Activated CD4-positive, alpha-beta T cell treated with anti-CD3 and anti-CD28 coated beads, Interleukin-2, amount 10 ng/mL, durations not matched to agents 24 days and 14 days (primary cell): ENCODE results near the gene ABCC9. TPM values are rescaled to one million over a fixed set of nuclear protein-coding genes. Genes with fewer than 3 reads are reported as not detected.
"Not testable (repeated sequence)": the region's sequence is repeated elsewhere in the genome, so short reads cannot be mapped to it uniquely, and the experiment has no call there.

ENCODE experiments used
- DNase-seq: peaks from one replicate; pipeline ENCODE4 v3.0.0; 2022
- H3K27ac Mint-ChIP-seq: one replicate; pipeline ENCODE4 v1.8.0; 2022; ENCODE audit warnings: mild to moderate bottlenecking, mixed read lengths
- H3K27me3 Mint-ChIP-seq: one replicate; pipeline ENCODE4 v1.8.0; 2022; ENCODE audit warnings: mixed read lengths
- H3K36me3 Mint-ChIP-seq: one replicate; pipeline ENCODE4 v1.8.0; 2022; ENCODE audit warnings: low read depth, mild to moderate bottlenecking, mixed read lengths
- H3K4me1 Mint-ChIP-seq: one replicate; pipeline ENCODE4 v1.8.0; 2021; ENCODE audit warnings: mixed read lengths
- H3K4me3 Mint-ChIP-seq: one replicate; pipeline ENCODE4 v1.8.0; 2022; ENCODE audit warnings: mild to moderate bottlenecking, moderate library complexity, mixed read lengths
- H3K9me3 Mint-ChIP-seq: one replicate; pipeline ENCODE4 v1.8.0; 2021; ENCODE audit warnings: mixed read lengths
- intact Hi-C: fragments of 100-400 bp; cut with micrococcal nuclease; formaldehyde crosslinking; loops from one replicate; pipeline ENCODE4 v1.15.1; 2023
- total RNA-seq: library from RNA; stranded (reverse); gene quantifications from 2 replicates; pipeline ENCODE4 v1.2.3, GENCODE V29; 2022

The ABCC9 gene
- total RNA-seq, 1 donor from 2014 or later = not detected

GRCh38 chr12:21813125-21813524 lies 128.1 kb downstream of the ABCC9 start:
- Mint-ChIP-seq H3K36me3 (no peaks in the 10 kb centered on the region), H3K4me1 (no peaks in the 10 kb centered on the region)

GRCh38 chr12:21812340-21812739 lies 128.9 kb downstream of the ABCC9 start:
- not testable (repeated sequence) for H3K4me1 Mint-ChIP-seq, H3K36me3 Mint-ChIP-seq, H3K27ac Mint-ChIP-seq

More at GRCh38 chr12:21813125-21813524, 128.1 kb downstream of the ABCC9 start:
- intact Hi-C loops = no loop called here
- Mint-ChIP-seq H3K9me3 (no peaks in the 10 kb centered on the region), H3K4me3 (no peak overlapping the region), H3K27ac (no peak overlapping the region), H3K27me3 (no peaks in the 10 kb centered on the region)
- no peak for DNase-seq

GRCh38 chr12:21809100-21809499 lies 132.1 kb downstream of the ABCC9 start:
- no peak overlapping the region for H3K27ac Mint-ChIP-seq
- H3K4me1 Mint-ChIP-seq = no peaks in the 10 kb centered on the region
- H3K36me3 Mint-ChIP-seq = no peaks in the 10 kb centered on the region
- no peak overlapping the region for H3K4me3 Mint-ChIP-seq
- no peak for DNase-seq
- no peaks in the 10 kb centered on the region for H3K27me3 Mint-ChIP-seq
- no peaks in the 10 kb centered on the region for H3K9me3 Mint-ChIP-seq
- intact Hi-C loops = no loop called here

More at GRCh38 chr12:21812340-21812739, 128.9 kb downstream of the ABCC9 start:
- H3K9me3 Mint-ChIP-seq, H3K27me3 Mint-ChIP-seq, intact Hi-C loops, DNase-seq, H3K4me3 Mint-ChIP-seq: not testable (repeated sequence)

GRCh38 chr12:21806255-21806654 lies 135.0 kb downstream of the ABCC9 start:
- Mint-ChIP-seq H3K4me1 (no peaks in the 10 kb centered on the region), H3K9me3 (no peaks in the 10 kb centered on the region), H3K36me3 (no peaks in the 10 kb centered on the region), H3K27ac (no peak overlapping the region), H3K27me3 (no peaks in the 10 kb centered on the region), H3K4me3 (no peak overlapping the region)
- intact Hi-C loops = no loop called here
- no peak for DNase-seq

GRCh38 chr12:21801522-21802288 lies 139.5 kb downstream of the ABCC9 start:
- Mint-ChIP-seq H3K27me3 (no peaks in the 10 kb centered on the region), H3K9me3 (no peaks in the 10 kb centered on the region), H3K36me3 (no peaks in the 10 kb centered on the region)

GRCh38 chr12:21800011-21800410 lies 141.2 kb downstream of the ABCC9 start:
- Mint-ChIP-seq H3K4me3 (no peak overlapping the region), H3K27me3 (no peaks in the 10 kb centered on the region), H3K36me3 (no peaks in the 10 kb centered on the region), H3K4me1 (no peaks in the 10 kb centered on the region), H3K27ac (no peak overlapping the region), H3K9me3 (no peaks in the 10 kb centered on the region)
- intact Hi-C loops = no loop called here
- DNase-seq = no peak

More at GRCh38 chr12:21801522-21802288, 139.5 kb downstream of the ABCC9 start:
- H3K4me1 Mint-ChIP-seq = no peaks in the 10 kb centered on the region
- no peak overlapping the region for H3K4me3 Mint-ChIP-seq
- no peak for DNase-seq
- H3K27ac Mint-ChIP-seq = no peak overlapping the region
- intact Hi-C loops = no loop called here

- H3K4me3 Mint-ChIP-seq = no peak overlapping the region
- H3K4me1 Mint-ChIP-seq = no peaks in the 10 kb centered on the region
- H3K27me3 Mint-ChIP-seq = no peaks in the 10 kb centered on the region
- H3K27ac Mint-ChIP-seq = no peak overlapping the region
- intact Hi-C loops = no loop called here
- DNase-seq = no peak
- H3K36me3 Mint-ChIP-seq = no peaks in the 10 kb centered on the region
- H3K9me3 Mint-ChIP-seq = peaks cover 1% of the 10 kb centered on the region
Observed at GRCh38 chr12:21797539-21797938, 143.7 kb downstream of the ABCC9 start.

GRCh38 chr12:21795648-21796328 lies 145.4 kb downstream of the ABCC9 start:
- no peaks in the 10 kb centered on the region for H3K36me3 Mint-ChIP-seq

GRCh38 chr12:21794807-21795595 lies 146.2 kb downstream of the ABCC9 start:
- H3K27me3 Mint-ChIP-seq, H3K27ac Mint-ChIP-seq, DNase-seq, intact Hi-C loops, H3K4me3 Mint-ChIP-seq, H3K9me3 Mint-ChIP-seq, H3K4me1 Mint-ChIP-seq, H3K36me3 Mint-ChIP-seq: not testable (repeated sequence)

More at GRCh38 chr12:21795648-21796328, 145.4 kb downstream of the ABCC9 start:
- peaks cover 8% of the 10 kb centered on the region for H3K9me3 Mint-ChIP-seq
- H3K27me3 Mint-ChIP-seq = peaks cover 1% of the 10 kb centered on the region
- DNase-seq = no peak
- no peak overlapping the region for H3K4me3 Mint-ChIP-seq
- no peaks in the 10 kb centered on the region for H3K4me1 Mint-ChIP-seq
- intact Hi-C loops = no loop called here
- no peak overlapping the region for H3K27ac Mint-ChIP-seq

GRCh38 chr12:21789687-21790086 lies 151.5 kb downstream of the ABCC9 start:
- H3K27me3 Mint-ChIP-seq, H3K9me3 Mint-ChIP-seq, H3K36me3 Mint-ChIP-seq, H3K27ac Mint-ChIP-seq, DNase-seq, H3K4me1 Mint-ChIP-seq, intact Hi-C loops, H3K4me3 Mint-ChIP-seq: not testable (repeated sequence)

GRCh38 chr12:21788089-21788983 lies 152.9 kb downstream of the ABCC9 start:
- Mint-ChIP-seq H3K4me1 (no peaks in the 10 kb centered on the region), H3K36me3 (no peaks in the 10 kb centered on the region), H3K4me3 (no peak overlapping the region), H3K9me3 (peaks cover 9% of the 10 kb centered on the region), H3K27ac (no peak overlapping the region), H3K27me3 (peaks cover 1% of the 10 kb centered on the region)
- intact Hi-C loops = no loop called here
- DNase-seq = no peak

GRCh38 chr12:21786041-21786531 lies 155.1 kb downstream of the ABCC9 start:
- Mint-ChIP-seq H3K4me1 (no peaks in the 10 kb centered on the region), H3K27ac (no peak overlapping the region), H3K4me3 (no peak overlapping the region), H3K27me3 (no peaks in the 10 kb centered on the region), H3K9me3 (peaks cover 4% of the 10 kb centered on the region), H3K36me3 (no peaks in the 10 kb centered on the region)
- intact Hi-C loops = no loop called here
- DNase-seq = no peak

GRCh38 chr12:21782723-21783122 lies 158.5 kb downstream of the ABCC9 start:
- intact Hi-C loops, H3K27me3 Mint-ChIP-seq, H3K4me3 Mint-ChIP-seq, DNase-seq, H3K36me3 Mint-ChIP-seq, H3K4me1 Mint-ChIP-seq, H3K27ac Mint-ChIP-seq, H3K9me3 Mint-ChIP-seq: not testable (repeated sequence)
